K562 (cell line): ENCODE results near the gene HPN. TPM values are rescaled to one million over a fixed set of nuclear protein-coding genes. Genes with fewer than 3 reads are reported as not detected.

Experiments
- ARID1B ChIP-seq: fragments of 450-650 bp; IDR thresholded peaks from 2 replicates; pipeline ENCODE4 v1.6.1; 2016; ENCODE audit warnings: antibody characterized with exemption, mild to moderate bottlenecking, inconsistent platforms
- CCNT2 ChIP-seq: IDR thresholded peaks from 2 replicates; pipeline ENCODE4 v1.6.1; 2011; ENCODE audit warnings: borderline replicate concordance, low read depth, mild to moderate bottlenecking, moderate library complexity, mixed read lengths, low read length; ENCODE audit not compliant: insufficient read length; ENCODE audit errors: extremely low read depth
- DNMT1 ChIP-seq: fragments of 450-650 bp; IDR thresholded peaks from 2 replicates; pipeline ENCODE4 v1.6.1; 2016; ENCODE audit warnings: antibody characterized with exemption, mild to moderate bottlenecking
- EGR1 ChIP-seq: fragments of 450-650 bp; conservative IDR thresholded peaks from 2 replicates; pipeline ENCODE4 v1.6.1; 2017; ENCODE audit warnings: mild to moderate bottlenecking
- ERF ChIP-seq: fragments of 450-650 bp; formaldehyde crosslinking; IDR thresholded peaks from 2 replicates; pipeline ENCODE4 v1.4.0; 2020; ENCODE audit warnings: mild to moderate bottlenecking, mixed read lengths
- JUNB ChIP-seq: fragments of 450-650 bp; formaldehyde crosslinking; conservative IDR thresholded peaks from 2 replicates; pipeline ENCODE4 v1.4.0; 2020; ENCODE audit warnings: mild to moderate bottlenecking
- KAT7 ChIP-seq: sonication (generic); formaldehyde crosslinking; IDR thresholded peaks from 2 replicates; pipeline ENCODE4 v1.8.0; 2022; ENCODE audit warnings: missing genetic modification reagents, mild to moderate bottlenecking, borderline replicate concordance
- POU5F1 ChIP-seq: fragments of 150-350 bp; IDR thresholded peaks from 2 replicates; pipeline ENCODE4 v1.6.1; 2014; ENCODE audit warnings: borderline replicate concordance, low read length, low read depth, mild to moderate bottlenecking; ENCODE audit not compliant: partially characterized antibody
- RBBP5 ChIP-seq: fragments of 200-600 bp; sonication (generic); IDR thresholded peaks from 2 replicates; pipeline ENCODE4 v1.6.1; 2012; ENCODE audit warnings: borderline replicate concordance, mild to moderate bottlenecking, low read length, control low read depth, inconsistent platforms; ENCODE audit not compliant: insufficient read depth, poor library complexity, severe bottlenecking
- RCOR1 ChIP-seq, 2 experiments: IDR thresholded peaks; 2 replicates each; pipeline ENCODE4 v1.6.1; 2012; ENCODE audit warnings: low read depth in 2 of 2, low read length in 2 of 2, borderline replicate concordance in 1 of 2, improper control_type of control experiment in 1 of 2
- SMARCA5 ChIP-seq: fragments of 450-650 bp; IDR thresholded peaks from 2 replicates; pipeline ENCODE4 v1.6.1; 2016
- ZC3H4 ChIP-seq: sonication (generic); formaldehyde crosslinking; IDR thresholded peaks from 2 replicates; pipeline ENCODE4 v1.9.0; 2021; ENCODE audit warnings: missing genetic modification reagents, borderline replicate concordance
- polyA plus RNA-seq, 8 experiments: library from polyadenylated mRNA; depleted of rRNA in 4 of 8; stranded (reverse) in 5 of 8; unstranded in 3 of 8; fragments of >200 nt; fragmentation: Nextera tagmentation in 2 of 8; fragmentation: Illumina TruSeq in 1 of 8; extraction: Ambion mirVana in 2 of 8; extraction: Trizol in 1 of 8; gene quantifications; 2 replicates each; pipeline versions ENCODE4 v1.2.1 to v1.2.3, GENCODE V29; 2011 to 2014; ENCODE audit warnings: inconsistent platforms in 1 of 8, missing spikeins in 1 of 8
- total RNA-seq, 7 experiments: library from RNA; depleted of rRNA in 6 of 7; stranded (reverse); fragments of >200 nt in 6 of 7; fragmentation: Illumina TruSeq in 2 of 7; extraction: Trizol in 2 of 7; gene quantifications; 2 replicates each; pipeline versions ENCODE4 v1.2.1 to v1.2.3, GENCODE V29; 2011 to 2021; ENCODE audit warnings: low replicate concordance in 1 of 7
- TF ChIP-seq, protein P1 (sequence below), 2 experiments: fragments of 450-650 bp in 1 of 2; sonication (generic) in 1 of 2; formaldehyde crosslinking in 1 of 2; IDR thresholded peaks; 2 replicates each; pipeline versions ENCODE4 v1.7.1 to v1.9.0; 2016 to 2022; ENCODE audit warnings: inconsistent platforms in 1 of 2, mild to moderate bottlenecking in 1 of 2, missing genetic modification reagents in 1 of 2
- TF ChIP-seq, protein P2 (sequence below): fragments of 250-450 bp; sonication (Bioruptor Pico); IDR thresholded peaks from 2 replicates; pipeline ENCODE4 v1.5.0; 2021; ENCODE audit warnings: mild to moderate bottlenecking, moderate library complexity

Gene HPN
- total and polyA plus RNA-seq, 9 of the 15 experiments (the other 6 are each of a cell fraction or from before 2014, with no cell fraction given): 0.10 to 0.20 TPM; not detected in 7

DNA sequence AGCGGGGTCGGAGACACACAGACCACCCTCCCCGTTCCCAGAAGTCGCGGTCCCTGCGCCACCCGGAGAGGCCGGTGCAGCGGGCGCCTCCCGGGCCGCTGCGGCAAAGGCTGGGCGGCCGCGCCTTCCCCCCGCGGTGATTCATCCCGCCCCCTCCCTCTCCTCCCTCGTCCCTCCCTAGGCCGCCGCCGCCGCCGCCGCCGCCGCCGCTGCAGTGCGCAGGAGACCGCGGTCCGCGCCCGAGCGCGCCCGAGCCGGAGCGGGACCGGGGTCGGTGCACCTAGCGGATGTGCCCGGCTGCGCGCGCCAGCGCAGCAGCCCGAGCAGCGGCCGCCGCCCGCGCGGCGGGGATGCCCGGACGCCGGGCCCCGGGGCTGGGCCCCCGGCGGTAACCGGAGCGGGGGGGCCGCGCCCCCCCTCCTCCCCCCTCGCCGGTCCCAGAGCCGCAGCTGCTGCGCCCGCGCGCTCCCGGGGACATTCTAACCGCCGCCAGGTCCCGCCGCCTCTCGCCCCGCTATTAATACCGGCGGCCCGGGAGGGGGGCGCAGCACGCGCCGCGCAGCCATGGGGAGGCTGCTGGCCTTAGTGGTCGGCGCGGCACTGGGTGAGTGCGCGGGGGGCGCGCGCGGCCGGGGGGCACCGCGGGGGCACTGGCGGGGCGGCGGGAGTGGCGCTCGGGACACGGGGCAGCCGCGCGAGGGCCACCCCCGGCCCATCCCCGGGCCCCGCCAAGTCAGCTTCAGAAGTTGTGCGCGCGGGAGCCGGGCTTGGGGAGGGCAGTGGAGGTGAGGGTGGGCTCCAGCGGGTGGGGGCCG lies 11.1 kb upstream of the HPN start, which contains the start of gene SCN1B (continued):
- TF ChIP-seq, protein P1, sequence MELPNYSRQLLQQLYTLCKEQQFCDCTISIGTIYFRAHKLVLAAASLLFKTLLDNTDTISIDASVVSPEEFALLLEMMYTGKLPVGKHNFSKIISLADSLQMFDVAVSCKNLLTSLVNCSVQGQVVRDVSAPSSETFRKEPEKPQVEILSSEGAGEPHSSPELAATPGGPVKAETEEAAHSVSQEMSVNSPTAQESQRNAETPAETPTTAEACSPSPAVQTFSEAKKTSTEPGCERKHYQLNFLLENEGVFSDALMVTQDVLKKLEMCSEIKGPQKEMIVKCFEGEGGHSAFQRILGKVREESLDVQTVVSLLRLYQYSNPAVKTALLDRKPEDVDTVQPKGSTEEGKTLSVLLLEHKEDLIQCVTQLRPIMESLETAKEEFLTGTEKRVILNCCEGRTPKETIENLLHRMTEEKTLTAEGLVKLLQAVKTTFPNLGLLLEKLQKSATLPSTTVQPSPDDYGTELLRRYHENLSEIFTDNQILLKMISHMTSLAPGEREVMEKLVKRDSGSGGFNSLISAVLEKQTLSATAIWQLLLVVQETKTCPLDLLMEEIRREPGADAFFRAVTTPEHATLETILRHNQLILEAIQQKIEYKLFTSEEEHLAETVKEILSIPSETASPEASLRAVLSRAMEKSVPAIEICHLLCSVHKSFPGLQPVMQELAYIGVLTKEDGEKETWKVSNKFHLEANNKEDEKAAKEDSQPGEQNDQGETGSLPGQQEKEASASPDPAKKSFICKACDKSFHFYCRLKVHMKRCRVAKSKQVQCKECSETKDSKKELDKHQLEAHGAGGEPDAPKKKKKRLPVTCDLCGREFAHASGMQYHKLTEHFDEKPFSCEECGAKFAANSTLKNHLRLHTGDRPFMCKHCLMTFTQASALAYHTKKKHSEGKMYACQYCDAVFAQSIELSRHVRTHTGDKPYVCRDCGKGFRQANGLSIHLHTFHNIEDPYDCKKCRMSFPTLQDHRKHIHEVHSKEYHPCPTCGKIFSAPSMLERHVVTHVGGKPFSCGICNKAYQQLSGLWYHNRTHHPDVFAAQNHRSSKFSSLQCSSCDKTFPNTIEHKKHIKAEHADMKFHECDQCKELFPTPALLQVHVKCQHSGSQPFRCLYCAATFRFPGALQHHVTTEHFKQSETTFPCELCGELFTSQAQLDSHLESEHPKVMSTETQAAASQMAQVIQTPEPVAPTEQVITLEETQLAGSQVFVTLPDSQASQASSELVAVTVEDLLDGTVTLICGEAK (IDR thresholded peaks at IDR 0.05): no peak
- TF ChIP-seq, protein P1 (CRISPR knock-in tag; IDR thresholded peaks at IDR 0.05): no peak
- TF ChIP-seq POU5F1: no peak
- no peak for TF ChIP-seq ARID1B
- TF ChIP-seq CCNT2: peak; percentile 43
- TF ChIP-seq, protein P2, sequence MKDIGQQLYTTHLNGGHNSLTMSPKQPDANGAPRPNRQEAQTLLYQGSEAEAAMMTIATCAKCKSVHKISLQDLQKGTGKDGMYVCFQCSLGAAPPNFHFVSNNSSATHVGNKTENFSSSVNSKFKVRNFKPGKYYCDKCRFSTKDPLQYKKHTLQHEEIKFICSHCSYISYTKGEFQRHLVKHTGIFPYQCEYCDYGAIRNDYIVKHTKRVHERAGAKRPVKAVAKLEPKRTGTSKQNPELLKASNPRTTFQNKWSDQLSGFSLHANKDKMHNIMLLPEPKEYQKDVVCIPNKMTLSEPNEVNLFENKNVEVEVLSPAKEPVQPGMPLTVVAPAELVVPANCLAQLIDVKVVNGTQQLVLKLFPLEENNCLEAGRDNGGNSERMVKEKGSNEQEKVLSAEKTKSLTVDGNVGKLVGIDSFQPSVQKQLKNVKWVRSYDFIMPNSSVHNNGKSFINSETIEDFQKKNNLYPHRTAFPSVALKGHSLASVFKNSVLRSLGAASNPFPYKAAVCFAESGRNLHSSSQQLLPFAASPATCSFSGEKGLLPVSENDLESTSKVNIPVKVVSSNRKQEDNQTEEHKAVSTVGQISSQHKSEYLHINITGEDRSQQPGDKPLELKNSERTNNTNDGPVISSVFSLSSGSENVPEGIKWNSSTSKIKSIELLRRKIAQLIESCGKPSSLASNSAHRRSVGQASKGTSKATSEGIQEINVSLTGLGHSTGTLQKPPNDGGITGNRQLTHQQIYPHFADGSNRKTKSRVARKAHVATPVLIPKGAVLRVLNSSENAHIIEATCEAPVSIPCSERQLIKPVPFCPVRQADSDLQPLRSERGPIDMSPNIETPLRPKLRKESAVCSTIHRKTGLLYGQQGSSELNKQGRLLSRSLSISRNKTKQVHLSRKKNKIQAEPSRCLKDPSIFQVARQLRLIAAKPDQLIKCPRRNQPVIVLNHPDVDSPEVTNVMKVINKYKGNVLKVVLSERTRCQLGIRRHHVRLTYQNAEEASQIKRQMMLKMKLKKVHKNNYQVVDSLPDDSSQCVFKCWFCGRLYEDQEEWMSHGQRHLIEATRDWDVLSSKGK (CRISPR knock-in tag): no peak
- no peak for TF ChIP-seq SMARCA5
- TF ChIP-seq RCOR1 (IDR thresholded peaks at IDR 0.05; ENCODE audit: borderline replicate concordance in 1 of 2, low read depth in 2 of 2, low read length in 2 of 2): no peak
- TF ChIP-seq RBBP5: peak; percentile 35
- no peak for TF ChIP-seq KAT7 (CRISPR knock-in tag)
- TF ChIP-seq DNMT1: no peak
- no peak for TF ChIP-seq ZC3H4 (CRISPR knock-in tag)
- TF ChIP-seq ERF (CRISPR knock-in tag): no peak
- TF ChIP-seq JUNB: no peak
- TF ChIP-seq EGR1: peak; percentile 41; the same call in 1 of the 2 replicates
